ENCODE measurements around the gene TERF2IP. TPM values are rescaled to one million over a fixed set of nuclear protein-coding genes. Genes with fewer than 3 reads are reported as not detected.

TERF2IP gene
- total RNA-seq, 2 donors from 2014 or later, result 37.6 to 77.1 TPM

- no peak for TF ChIP-seq POLR2A (IDR thresholded peaks at IDR 0.05)
- TF ChIP-seq CTCF (IDR thresholded peaks at IDR 0.05), result peak in 3 of 7 experiments; percentile 20 to 32 (median 26)
- 67 to 76% methylated on average over 7 of the region's 7 CpGs for WGBS, 2 donors
- Histone ChIP-seq H3K27ac (no peak overlapping the region), H3K4me1 (peaks cover 28% of the 10 kb centered on the region), H3K27me3 (no peaks in the 10 kb centered on the region), H3K36me3 (replicated peaks in 1 of 2; ENCODE audit: insufficient read depth in 1 of 2, low read depth in 2 of 2) (peaks cover 0 to 17% of the 10 kb centered on the region in 2 donors), H3K4me3 (no peak overlapping the region), H3K9me3 (no peaks in the 10 kb centered on the region)
- intact Hi-C loops (cut with DNase I), result loop anchor here (10.0 kb wide), 1 partner anchor 120 kb away; no protein-coding TSS in a partner anchor
- ATAC-seq (no peak), DNase-seq (no peak)
Measured at GRCh38 chr16:75644240-75645012, 3.1 kb upstream of the TERF2IP start.

- H3K36me3 ChIP-seq (replicated peaks in 1 of 2; ENCODE audit: insufficient read depth in 1 of 2, low read depth in 2 of 2), result no peaks in the 10 kb centered on the region
- H3K4me3 ChIP-seq, result peak overlapping the region; percentile 79 to 89
- ATAC-seq (peak; percentile 15), DNase-seq (no peak)
- TF ChIP-seq CTCF (IDR thresholded peaks at IDR 0.05), result no peak
- no peak for TF ChIP-seq POLR2A (IDR thresholded peaks at IDR 0.05)
- no peaks in the 10 kb centered on the region for H3K9me3 ChIP-seq
- peaks cover 49% of the 10 kb centered on the region for H3K4me1 ChIP-seq
- WGBS, 2 donors, result 0 to 1% methylated on average over 18 of the region's 18 CpGs
- intact Hi-C loops (cut with DNase I), result loop anchor here (10.0 kb wide), 1 partner anchor 118 kb away; no protein-coding TSS in a partner anchor
- H3K27ac ChIP-seq, result peak overlapping the region; percentile 84 to 98 (median 92)
- H3K27me3 ChIP-seq, result no peaks in the 10 kb centered on the region
Measured at GRCh38 chr16:75647112-75647491, 471 bp upstream of the TERF2IP start.

GRCh38 chr16:75648265-75649076 is 898 bp downstream of the TERF2IP start:
- DNase-seq (peak; percentile 82 to 88 (median 87)), ATAC-seq (peak; percentile 73)
- 0 to 1% methylated on average over 29 to 61 of the region's 62 CpGs for WGBS, 2 donors
- peaks cover 60% of the 10 kb centered on the region for H3K4me1 ChIP-seq
- peak overlapping the region; percentile 79 to 89 for H3K4me3 ChIP-seq
- intact Hi-C loops (cut with DNase I), result loop anchor here (10.0 kb wide), 1 partner anchor 116 kb away; no protein-coding TSS in a partner anchor
- no peaks in the 10 kb centered on the region for H3K36me3 ChIP-seq (replicated peaks in 1 of 2; ENCODE audit: insufficient read depth in 1 of 2, low read depth in 2 of 2)
- peak overlapping the region; percentile 84 to 98 (median 92) for H3K27ac ChIP-seq
- TF ChIP-seq CTCF (IDR thresholded peaks at IDR 0.05) (peak in 1 of 7 experiments; percentile 10), POLR2A (IDR thresholded peaks at IDR 0.05) (peak in 1 of 3 donors; percentile 1)
- no peaks in the 10 kb centered on the region for H3K27me3 ChIP-seq
- no peaks in the 10 kb centered on the region for H3K9me3 ChIP-seq

GRCh38 chr16:75653922-75654321 is 6.3 kb downstream of the TERF2IP start:
- ATAC-seq, result no peak
- H3K4me3 ChIP-seq, result no peak overlapping the region
- TF ChIP-seq CTCF (IDR thresholded peaks at IDR 0.05) (no peak), POLR2A (IDR thresholded peaks at IDR 0.05) (no peak)
- H3K36me3 ChIP-seq (replicated peaks in 1 of 2; ENCODE audit: insufficient read depth in 1 of 2, low read depth in 2 of 2), result peaks cover 0 to 22% of the 10 kb centered on the region in 2 donors
- H3K4me1 ChIP-seq, result peaks cover 36% of the 10 kb centered on the region
- no peaks in the 10 kb centered on the region for H3K27me3 ChIP-seq
- H3K9me3 ChIP-seq, result no peaks in the 10 kb centered on the region
- H3K27ac ChIP-seq, result no peak overlapping the region
- intact Hi-C loops (cut with DNase I), result no loop called here
- WGBS, 2 donors, result 54 to 64% methylated on average over 1 of the region's 1 CpG
- no peak for DNase-seq

Data from body of pancreas (tissue), 4 donors.